Ovary (tissue), 9 donors: ENCODE measurements around the gene PODXL. TPM values are rescaled to one million over a fixed set of nuclear protein-coding genes. Genes with fewer than 3 reads are reported as not detected.

Source experiments
- DNase-seq, 5 donors: peaks; one replicate each; pipeline ENCODE4 v3.0.0-alpha.2; 2019 to 2020
- H3K27ac ChIP-seq, 2 donors: fragments of 200-600 bp; one replicate each; pipeline versions ENCODE4 v1.5.1 to v1.8.0; 2019 to 2022
- H3K27me3 ChIP-seq: fragments of 200-600 bp; one replicate; pipeline ENCODE4 v1.8.0; 2022
- H3K36me3 ChIP-seq: fragments of 200-600 bp; sonication (generic); one replicate; pipeline ENCODE4 v1.5.1; 2019
- H3K4me1 ChIP-seq: one replicate; pipeline ENCODE4 v1.8.1; 2013; ENCODE audit warnings: mild to moderate bottlenecking, moderate library complexity; ENCODE audit not compliant: insufficient read depth
- H3K4me3 ChIP-seq: fragments of 200-600 bp; sonication (generic); one replicate; pipeline ENCODE4 v1.5.1; 2017
- H3K9me3 ChIP-seq, 2 donors: fragments of 200-600 bp in 1 of 2; sonication (generic) in 1 of 2; one replicate each; pipeline versions ENCODE4 v1.5.1 to v1.8.1; 2013 to 2019; ENCODE audit warnings: mild to moderate bottlenecking in 1 of 2, moderate library complexity in 1 of 2
- EP300 ChIP-seq: sonication (generic); formaldehyde crosslinking; IDR thresholded peaks from one replicate; pipeline ENCODE4 v1.6.1; 2017; ENCODE audit warnings: antibody characterized with exemption
- POLR2A ChIP-seq: fragments of 450-650 bp; IDR thresholded peaks from one replicate; pipeline ENCODE4 v1.6.1; 2017; ENCODE audit warnings: antibody characterized with exemption, mild to moderate bottlenecking, moderate library complexity
- WGBS, 3 donors: extraction: QIAGEN DNeasy Blood & Tissue Kit in 1 of 3; methylation state at CpG; one replicate each; pipeline versions ENCODE4 v1.1.5 to v1.1.7; 2013 to 2017; 5-methylcytosine and 5-hydroxymethylcytosine counted together
- intact Hi-C, 4 donors: fragments of 100-400 bp; cut with DNase I; formaldehyde crosslinking; loops; one replicate each; pipeline versions ENCODE4 v1.11.0 to v1.15.1; 2022 to 2023
- polyA plus RNA-seq, 2 donors: library from polyadenylated mRNA; stranded (reverse); fragments of 200-250 nt in 1 of 2; fragments of 350-450 nt in 1 of 2; fragmentation: Illumina TruSeq in 1 of 2; extraction: RNeasy Lipid Tissue Mini Kit (QIAGEN cat#74804) in 1 of 2; gene quantifications; one replicate each; pipeline ENCODE4 v1.2.3, GENCODE V29; 2013 to 2014
- total RNA-seq, 7 donors: library from RNA; depleted of rRNA in 2 of 7; stranded (reverse); fragments of >200 nt in 2 of 7; fragmentation: NEBNext Ultra II Directional in 3 of 7; extraction: Animal tissue kit (Norgen Biotek cat#: 25700) in 3 of 7; gene quantifications; one replicate each; pipeline versions ENCODE4 v1.1.0 to v1.2.4, GENCODE V29; 2016 to 2023
- TF ChIP-seq, protein P1 (sequence below), 3 donors: fragments of 450-650 bp in 2 of 3; fragments of 200-600 bp in 1 of 3; IDR thresholded peaks; one replicate each; pipeline versions ENCODE4 v1.5.1 to v1.8.0; 2016 to 2022; ENCODE audit warnings: antibody characterized with exemption in 3 of 3, mild to moderate bottlenecking in 1 of 3
- donor health status: DM: no; HTN: no; CAD: no; lungs with moderate emphysema.
- donor health status: DM: no; HTN: no; CAD: no.
- donor health status: Bipolar disorder and iron deficiency.
- donor health status: DM: yes; HTN: yes; CAD: no.
- donor health status: DM: no; HTN: no; CAD: no.
- donor health status: DM: yes; HTN: yes; CAD: no.

The PODXL gene
- total and polyA plus RNA-seq, 9 donors, result 13.2 to 85.1 (median 34.8) TPM

DNA sequence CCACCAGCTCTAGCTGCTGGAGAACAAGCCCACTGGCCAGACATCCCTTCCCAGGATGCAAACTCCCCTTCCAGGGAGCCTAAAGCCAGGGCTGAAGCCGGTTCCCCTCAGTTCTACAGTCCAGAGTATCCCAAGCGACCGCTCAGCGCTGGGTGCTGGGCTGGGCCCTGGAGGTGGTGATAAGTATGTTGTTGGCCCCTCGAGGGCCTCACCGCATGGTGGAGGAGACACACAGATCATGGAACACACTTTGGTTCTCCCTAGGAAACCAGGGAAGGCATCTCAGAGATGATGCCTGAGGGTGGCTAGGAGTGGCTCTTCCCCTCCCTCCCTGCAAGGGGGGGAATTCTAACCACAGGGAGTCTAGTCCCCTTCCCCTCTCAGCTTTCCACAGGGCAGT, 4.4 kb downstream of the PODXL start:
- Histone ChIP-seq H3K27me3 (no peaks in the 10 kb centered on the region), H3K36me3 (no peaks in the 10 kb centered on the region), H3K4me1 (peaks cover 5% of the 10 kb centered on the region), H3K27ac (no peak overlapping the region), H3K9me3 (no peaks in the 10 kb centered on the region), H3K4me3 (no peak overlapping the region)
- no peak for DNase-seq
- TF ChIP-seq EP300 (no peak), POLR2A (no peak)
- TF ChIP-seq, protein P1, sequence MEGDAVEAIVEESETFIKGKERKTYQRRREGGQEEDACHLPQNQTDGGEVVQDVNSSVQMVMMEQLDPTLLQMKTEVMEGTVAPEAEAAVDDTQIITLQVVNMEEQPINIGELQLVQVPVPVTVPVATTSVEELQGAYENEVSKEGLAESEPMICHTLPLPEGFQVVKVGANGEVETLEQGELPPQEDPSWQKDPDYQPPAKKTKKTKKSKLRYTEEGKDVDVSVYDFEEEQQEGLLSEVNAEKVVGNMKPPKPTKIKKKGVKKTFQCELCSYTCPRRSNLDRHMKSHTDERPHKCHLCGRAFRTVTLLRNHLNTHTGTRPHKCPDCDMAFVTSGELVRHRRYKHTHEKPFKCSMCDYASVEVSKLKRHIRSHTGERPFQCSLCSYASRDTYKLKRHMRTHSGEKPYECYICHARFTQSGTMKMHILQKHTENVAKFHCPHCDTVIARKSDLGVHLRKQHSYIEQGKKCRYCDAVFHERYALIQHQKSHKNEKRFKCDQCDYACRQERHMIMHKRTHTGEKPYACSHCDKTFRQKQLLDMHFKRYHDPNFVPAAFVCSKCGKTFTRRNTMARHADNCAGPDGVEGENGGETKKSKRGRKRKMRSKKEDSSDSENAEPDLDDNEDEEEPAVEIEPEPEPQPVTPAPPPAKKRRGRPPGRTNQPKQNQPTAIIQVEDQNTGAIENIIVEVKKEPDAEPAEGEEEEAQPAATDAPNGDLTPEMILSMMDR (IDR thresholded peaks at IDR 0.05), result no peak
- intact Hi-C loops, result no loop called here
- 80 to 92% (median 90%) methylated on average over 6 of the region's 6 CpGs for WGBS, 3 donors

DNA sequence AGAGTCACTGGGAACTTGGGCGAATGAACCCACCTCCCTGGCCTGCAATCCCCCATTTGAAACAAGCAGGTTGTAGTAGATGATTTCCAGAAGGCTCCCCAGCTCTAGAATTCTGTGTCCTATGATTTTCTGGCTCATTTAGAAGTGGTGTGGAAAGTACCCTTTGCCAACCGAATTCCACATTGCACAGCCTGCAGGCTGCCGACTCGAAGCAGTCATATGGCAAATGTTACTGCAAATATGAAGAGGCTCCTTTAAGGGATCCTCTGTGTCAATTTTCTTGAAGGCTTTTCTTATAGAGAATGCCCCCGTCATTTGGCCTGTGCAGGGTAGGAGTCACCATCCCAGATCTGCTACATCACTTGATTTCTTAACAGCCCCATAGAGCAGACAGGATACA, 5.6 kb downstream of the PODXL start:
- Histone ChIP-seq H3K27ac (no peak overlapping the region), H3K9me3 (no peaks in the 10 kb centered on the region), H3K27me3 (no peaks in the 10 kb centered on the region), H3K36me3 (no peaks in the 10 kb centered on the region), H3K4me1 (peaks cover 2% of the 10 kb centered on the region), H3K4me3 (no peak overlapping the region)
- no peak for DNase-seq
- TF ChIP-seq EP300 (no peak), POLR2A (no peak)
- TF ChIP-seq, protein P1 (IDR thresholded peaks at IDR 0.05), result no peak
- intact Hi-C loops, result no loop called here
- 74 to 86% (median 79%) methylated on average over 5 of the region's 5 CpGs for WGBS, 3 donors

DNA sequence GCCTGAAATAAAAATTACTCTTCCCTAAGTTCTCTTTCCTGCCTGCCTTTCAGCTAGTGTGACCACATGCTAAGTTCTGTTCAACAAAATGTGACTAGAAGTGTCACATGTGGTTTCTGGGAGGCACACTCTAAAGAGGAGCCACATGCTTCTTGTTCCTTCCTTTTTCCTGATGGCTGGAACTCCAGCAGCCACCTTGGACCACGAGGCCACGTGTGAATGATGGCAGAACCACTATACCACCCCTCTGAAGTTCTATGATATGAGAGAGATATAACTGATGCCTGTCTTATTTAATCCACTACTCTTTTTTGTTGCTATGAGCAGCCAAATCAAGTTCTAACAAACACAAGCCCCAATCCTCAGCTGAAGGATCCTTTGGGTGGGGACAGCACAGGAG, 8.1 kb downstream of the PODXL start:
- H3K27me3 ChIP-seq, result no peaks in the 10 kb centered on the region
- DNase-seq, result no peak
- WGBS, 3 donors, result 89 to 95% (median 90%) methylated on average over 2 of the region's 2 CpGs
- H3K4me1 ChIP-seq, result peaks cover 2% of the 10 kb centered on the region
- H3K36me3 ChIP-seq, result no peaks in the 10 kb centered on the region
- TF ChIP-seq EP300 (no peak), POLR2A (no peak)
- TF ChIP-seq, protein P1 (IDR thresholded peaks at IDR 0.05), result no peak
- intact Hi-C loops, result loop anchor here in 1 of 4 donors (5.0 kb wide), 1 partner anchor 104 kb away; no protein-coding TSS in a partner anchor
- H3K9me3 ChIP-seq, result no peaks in the 10 kb centered on the region
- H3K27ac ChIP-seq, result no peak overlapping the region
- H3K4me3 ChIP-seq, result no peak overlapping the region

DNA sequence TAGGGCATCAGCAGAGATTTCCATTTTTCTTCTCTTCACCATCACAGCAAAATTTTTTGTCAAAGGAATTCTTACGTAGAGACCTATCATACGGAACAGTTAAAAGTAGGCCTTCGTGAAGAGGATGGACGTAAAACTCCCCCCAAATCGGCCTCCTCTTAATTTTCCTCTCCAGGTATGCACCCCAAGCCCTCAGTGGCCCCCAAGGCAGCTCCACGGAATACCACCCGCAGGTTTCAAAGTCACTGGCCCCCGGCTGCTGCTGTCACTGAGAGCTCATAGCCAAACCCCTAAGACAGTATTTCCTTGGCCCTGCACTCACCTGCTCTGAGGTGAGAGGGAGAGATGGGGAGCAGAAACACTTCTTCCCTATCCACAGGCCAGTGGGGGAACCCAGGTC, 8.8 kb downstream of the PODXL start:
- TF ChIP-seq, protein P1 (IDR thresholded peaks at IDR 0.05), result no peak
- no peak for TF ChIP-seq EP300
- TF ChIP-seq POLR2A, result no peak
- 89 to 91% (median 90%) methylated on average over 8 of the region's 8 CpGs for WGBS, 3 donors
- H3K9me3 ChIP-seq, result no peaks in the 10 kb centered on the region
- intact Hi-C loops, result loop anchor here in 1 of 4 donors (5.0 kb wide), 1 partner anchor 105 kb away; no protein-coding TSS in a partner anchor
- H3K27me3 ChIP-seq, result no peaks in the 10 kb centered on the region
- H3K4me3 ChIP-seq, result no peak overlapping the region
- H3K27ac ChIP-seq, result no peak overlapping the region
- no peak for DNase-seq
- no peaks in the 10 kb centered on the region for H3K36me3 ChIP-seq
- H3K4me1 ChIP-seq, result peaks cover 2% of the 10 kb centered on the region
